K562 (cell line): ENCODE results near the gene VPS4A. TPM values are rescaled to one million over a fixed set of nuclear protein-coding genes. Genes with fewer than 3 reads are reported as not detected.

Experiments
- ATF7 ChIP-seq: fragments of 450-650 bp; IDR thresholded peaks from 2 replicates; pipeline ENCODE4 v1.7.1; 2014; ENCODE audit warnings: mild to moderate bottlenecking, moderate library complexity
- CBX2 ChIP-seq: fragments of 200-600 bp; sonication (generic); IDR thresholded peaks from one replicate; pipeline ENCODE4 v1.6.1; 2012; ENCODE audit warnings: mild to moderate bottlenecking, low read length, inconsistent platforms; ENCODE audit not compliant: insufficient read depth, poor library complexity, severe bottlenecking
- CREB1 ChIP-seq, 2 experiments: sonication (generic) in 1 of 2; formaldehyde crosslinking in 1 of 2; IDR thresholded peaks; 2 replicates each; pipeline versions ENCODE4 v1.6.1 to v1.8.0; 2012 to 2022; ENCODE audit warnings: inconsistent platforms in 1 of 2, mild to moderate bottlenecking in 1 of 2, missing genetic modification reagents in 1 of 2, moderate library complexity in 1 of 2
- ETV5 ChIP-seq: sonication (generic); formaldehyde crosslinking; IDR thresholded peaks from 2 replicates; pipeline ENCODE4 v1.4.0; 2020; ENCODE audit warnings: low read depth, mild to moderate bottlenecking, missing genetic modification reagents
- FOXK1 ChIP-seq: sonication (generic); formaldehyde crosslinking; IDR thresholded peaks from 2 replicates; pipeline ENCODE4 v1.8.0; 2022; ENCODE audit warnings: missing genetic modification reagents, mild to moderate bottlenecking, borderline replicate concordance
- PHF8 ChIP-seq: fragments of 200-600 bp; sonication (generic); IDR thresholded peaks from 2 replicates; pipeline ENCODE4 v1.6.1; 2012; ENCODE audit warnings: mixed run types, mild to moderate bottlenecking, inconsistent platforms, low read length, moderate library complexity, borderline replicate concordance
- PML ChIP-seq: IDR thresholded peaks from 2 replicates; pipeline ENCODE4 v1.6.1; 2012; ENCODE audit warnings: low read length, inconsistent platforms
- PRDM10 ChIP-seq: fragments of 450-650 bp; IDR thresholded peaks from 2 replicates; pipeline ENCODE4 v1.6.1; 2018; ENCODE audit not compliant: partially characterized antibody
- RBM34 ChIP-seq: fragments of 200-400 bp; formaldehyde crosslinking; IDR thresholded peaks from 2 replicates; pipeline ENCODE4 v1.6.1; 2018; ENCODE audit warnings: low read length, borderline replicate concordance; ENCODE audit not compliant: insufficient read depth
- SMC3 ChIP-seq: conservative IDR thresholded peaks from 2 replicates; pipeline ENCODE4 v1.6.1; 2011; ENCODE audit warnings: low read depth, low read length, improper control_type of control experiment; ENCODE audit not compliant: insufficient read depth
- TAF1 ChIP-seq: IDR thresholded peaks from 2 replicates; pipeline ENCODE4 v1.6.1; 2011; ENCODE audit warnings: mild to moderate bottlenecking, low read length, moderate library complexity; ENCODE audit not compliant: insufficient read depth, control insufficient read depth, severe bottlenecking; ENCODE audit errors: extremely low read depth
- TBL1XR1 ChIP-seq, 2 experiments: IDR thresholded peaks; 2 replicates each; pipeline ENCODE4 v1.6.1; 2012; ENCODE audit warnings: improper control_type of control experiment in 2 of 2, low read length in 2 of 2, mild to moderate bottlenecking in 1 of 2
- ZBTB43 ChIP-seq: sonication (generic); formaldehyde crosslinking; IDR thresholded peaks from 2 replicates; pipeline ENCODE4 v1.8.0; 2023; ENCODE audit warnings: mild to moderate bottlenecking, missing genetic modification reagents
- ZNF239 ChIP-seq: fragments of 250-450 bp; sonication (Bioruptor Pico); IDR thresholded peaks from 2 replicates; pipeline ENCODE4 v1.4.0; 2020; ENCODE audit warnings: mild to moderate bottlenecking
- ZNF609 ChIP-seq: sonication (generic); formaldehyde crosslinking; IDR thresholded peaks from 2 replicates; pipeline ENCODE4 v1.8.1; 2023; ENCODE audit warnings: missing genetic modification reagents, mild to moderate bottlenecking, borderline replicate concordance
- polyA plus RNA-seq, 8 experiments: library from polyadenylated mRNA; depleted of rRNA in 4 of 8; stranded (reverse) in 5 of 8; unstranded in 3 of 8; fragments of >200 nt; fragmentation: Nextera tagmentation in 2 of 8; fragmentation: Illumina TruSeq in 1 of 8; extraction: Ambion mirVana in 2 of 8; extraction: Trizol in 1 of 8; gene quantifications; 2 replicates each; pipeline versions ENCODE4 v1.2.1 to v1.2.3, GENCODE V29; 2011 to 2014; ENCODE audit warnings: inconsistent platforms in 1 of 8, missing spikeins in 1 of 8
- total RNA-seq, 7 experiments: library from RNA; depleted of rRNA in 6 of 7; stranded (reverse); fragments of >200 nt in 6 of 7; fragmentation: Illumina TruSeq in 2 of 7; extraction: Trizol in 2 of 7; gene quantifications; 2 replicates each; pipeline versions ENCODE4 v1.2.1 to v1.2.3, GENCODE V29; 2011 to 2021; ENCODE audit warnings: low replicate concordance in 1 of 7

Gene VPS4A
- total and polyA plus RNA-seq, 9 of the 15 experiments (the other 6 are each of a cell fraction or from before 2014, with no cell fraction given) = 7.6 to 45.4 (median 29.9) TPM

GRCh38 chr16:69310653-69311532 lies at the start of gene VPS4A (continued):
- no peak for TF ChIP-seq PRDM10
- TF ChIP-seq CREB1 (IDR thresholded peaks at IDR 0.05) = peak; percentile 41; the same call in 1 of the 2 replicates
- TF ChIP-seq CREB1 (CRISPR knock-in tag; IDR thresholded peaks at IDR 0.05) = peak; percentile 32; the same call in 1 of the 2 replicates
- TF ChIP-seq FOXK1 (CRISPR knock-in tag) = no peak
- TF ChIP-seq ZNF239 (CRISPR knock-in tag) = peak; percentile 87
- peak; percentile 81 for TF ChIP-seq TAF1
- TF ChIP-seq RBM34 = no peak
- TF ChIP-seq CBX2 = no peak
- TF ChIP-seq TBL1XR1 (IDR thresholded peaks at IDR 0.05; ENCODE audit: low read length in 2 of 2) = peak in 1 of 2 experiments; percentile 22; a peak in 1 of 4 replicates
- TF ChIP-seq PML = peak; percentile 14; the same call in 1 of the 2 replicates
- peak; percentile 89; the same call in 1 of the 2 replicates for TF ChIP-seq PHF8
- no peak for TF ChIP-seq ZNF609 (CRISPR knock-in tag)
- TF ChIP-seq ETV5 (CRISPR knock-in tag) = 0 out of 2 replicates have a peak, but pooled peaks have one; percentile 34
- peak; percentile 53 for TF ChIP-seq SMC3
- TF ChIP-seq ZBTB43 (CRISPR knock-in tag) = 0 out of 2 replicates have a peak, but pooled peaks have one; percentile 9
- TF ChIP-seq ATF7 = peak; percentile 61
